ENCODE data around the gene DAAM1.

DAAM1 gene

DNA sequence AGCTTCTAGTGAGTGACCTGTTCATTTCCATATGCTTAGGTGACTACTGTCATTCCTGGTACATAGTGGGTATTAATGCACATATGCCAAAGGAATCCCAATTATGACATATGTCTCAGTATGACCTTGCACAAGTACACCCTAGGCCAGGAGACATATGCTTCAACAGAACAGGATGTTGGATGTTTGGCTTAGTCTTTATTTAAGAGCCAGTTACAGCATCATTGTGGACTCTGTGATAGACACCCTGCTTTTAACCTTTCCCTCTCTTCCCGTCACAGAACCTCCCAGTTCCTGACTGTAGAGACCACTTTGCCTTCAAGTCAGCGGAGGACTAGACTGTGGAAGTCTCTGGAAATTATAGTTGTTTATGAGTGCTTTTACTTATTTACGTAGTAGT lies 72.9 kb downstream of the DAAM1 start:
- DNase-seq, result peak; percentile 37

DNA sequence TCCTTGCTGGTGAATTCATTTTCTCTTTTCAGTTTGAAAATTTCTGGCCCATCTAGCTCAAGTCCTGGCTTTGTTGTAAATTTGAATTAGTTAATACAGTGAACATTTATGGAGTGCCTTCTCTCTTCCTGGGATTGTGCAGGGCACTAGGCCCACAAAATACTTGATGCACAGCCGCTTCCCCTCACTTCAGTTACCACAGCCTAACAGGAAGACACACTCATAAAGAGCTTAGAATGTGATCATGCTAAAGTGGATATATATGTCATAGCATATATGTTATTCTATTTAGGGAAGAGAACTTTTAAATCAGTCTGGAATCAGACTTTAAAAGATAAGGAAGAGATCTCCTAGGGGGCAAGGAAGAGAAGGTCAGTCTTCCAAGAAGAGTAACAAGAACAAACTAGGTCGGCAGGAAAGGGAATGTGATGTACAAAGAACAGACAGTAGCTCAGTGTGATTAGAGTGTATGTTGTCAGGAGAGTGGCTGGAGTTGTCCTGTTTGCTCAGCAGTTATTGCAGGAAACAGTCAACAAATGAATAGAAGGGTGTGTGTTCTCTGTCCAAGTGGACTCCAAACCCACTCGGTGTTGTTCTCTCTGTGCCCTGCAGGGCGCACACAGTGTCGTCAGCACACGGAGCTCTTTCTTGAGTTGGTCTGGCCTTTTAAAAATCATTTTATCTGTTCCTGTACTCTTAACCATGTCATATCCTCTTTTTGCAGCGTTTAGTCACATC lies 74.4 kb downstream of the DAAM1 start:
- peak; percentile 87 for DNase-seq

DNA sequence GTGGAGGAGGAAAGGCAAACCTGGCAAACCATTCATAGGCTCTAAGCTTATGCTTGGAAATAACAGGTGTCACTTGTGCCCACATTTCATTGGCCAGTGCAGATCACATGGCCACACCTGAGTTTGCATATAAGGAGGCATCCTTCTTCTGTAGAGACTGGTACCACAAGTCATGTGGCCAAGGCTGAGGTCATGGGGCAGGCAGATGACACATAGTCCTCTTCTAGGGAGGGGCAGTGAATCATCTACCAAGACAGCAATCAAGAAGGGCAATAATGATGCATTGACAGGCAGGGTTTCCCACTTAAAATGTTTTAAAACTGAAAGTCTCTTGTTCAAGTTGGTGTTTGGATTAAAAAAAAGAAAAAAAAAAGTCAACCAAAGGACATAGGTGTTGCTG lies 77.3 kb downstream of the DAAM1 start:
- DNase-seq, result peak; percentile 10

DNA sequence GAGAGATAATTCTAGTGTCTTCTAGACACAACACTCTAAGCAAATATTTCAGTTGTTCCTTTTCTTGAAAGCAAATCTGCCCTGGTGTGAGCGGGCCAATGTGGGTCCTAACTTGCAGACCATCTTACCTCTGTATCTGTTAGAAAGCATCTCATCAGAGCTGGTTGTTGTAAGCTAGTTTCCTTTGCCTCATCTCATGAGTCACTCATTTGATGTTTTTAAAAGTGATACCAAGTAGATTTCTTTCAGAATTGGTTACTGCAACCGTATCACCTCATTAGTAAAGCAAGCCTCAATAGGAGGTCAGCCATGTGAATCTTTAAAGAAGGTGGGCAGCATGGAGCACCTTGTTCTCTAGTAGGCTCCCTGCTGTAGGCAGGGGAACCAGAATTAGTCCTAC lies 78.6 kb downstream of the DAAM1 start:
- DNase-seq, result no peak

DNA sequence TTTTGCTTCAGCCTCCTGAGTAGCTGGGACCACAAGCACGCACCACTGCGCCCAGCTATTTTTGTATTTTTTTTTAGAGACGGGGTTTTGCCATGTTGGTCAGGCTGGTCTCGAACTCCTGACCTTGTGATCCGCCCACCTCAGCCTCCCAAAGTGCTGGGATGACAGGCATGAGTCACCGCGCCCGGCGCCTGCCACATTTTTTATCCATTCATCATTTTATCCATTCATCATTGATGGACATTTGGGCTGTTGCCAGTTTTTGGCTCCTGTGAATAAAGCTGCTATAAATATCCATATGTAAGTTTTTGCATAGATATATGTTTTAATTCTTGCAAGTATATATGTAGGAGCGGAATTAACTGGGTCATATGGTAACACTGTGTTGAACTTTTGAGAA lies 79.5 kb downstream of the DAAM1 start:
- no peak for DNase-seq

DNA sequence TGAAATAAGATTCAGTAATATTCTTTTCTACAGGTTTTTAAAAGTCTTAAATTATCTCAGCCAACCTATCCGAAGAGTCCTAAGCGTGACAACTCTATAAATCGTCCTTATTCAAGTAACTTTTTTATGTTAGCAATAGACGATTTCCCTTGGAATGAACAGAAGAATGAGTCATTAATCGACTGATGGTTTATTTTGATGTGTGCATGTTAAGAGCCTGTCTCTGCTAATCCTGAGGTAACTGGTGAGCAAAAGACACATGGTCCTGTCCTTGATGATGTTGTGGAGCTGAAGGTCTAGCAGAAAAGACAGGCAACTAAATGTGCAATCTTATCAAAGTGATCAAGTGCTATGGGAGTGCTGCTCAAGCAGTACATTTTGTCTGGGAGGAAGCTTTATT lies 80.4 kb downstream of the DAAM1 start:
- no peak for DNase-seq

DNA sequence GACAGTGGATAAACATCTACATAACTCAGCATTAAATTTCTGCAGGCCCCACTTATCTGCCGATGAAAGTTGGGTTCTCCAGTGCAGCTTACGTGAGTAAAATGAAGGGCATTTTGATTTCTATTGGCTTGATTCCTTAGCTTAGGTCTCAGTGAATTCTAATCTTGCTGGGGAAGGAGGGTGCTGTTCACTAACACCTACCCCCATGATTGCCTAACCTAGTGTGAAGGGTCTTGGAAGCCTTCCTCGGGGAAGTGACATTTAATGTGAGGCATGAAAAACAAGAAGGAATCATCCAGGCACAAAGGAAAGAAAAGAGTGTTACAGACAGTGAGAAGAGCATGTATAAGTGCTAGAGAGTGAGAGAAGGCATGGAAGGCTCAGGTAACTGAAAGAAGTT lies 81.0 kb downstream of the DAAM1 start:
- DNase-seq, result no peak

DNA sequence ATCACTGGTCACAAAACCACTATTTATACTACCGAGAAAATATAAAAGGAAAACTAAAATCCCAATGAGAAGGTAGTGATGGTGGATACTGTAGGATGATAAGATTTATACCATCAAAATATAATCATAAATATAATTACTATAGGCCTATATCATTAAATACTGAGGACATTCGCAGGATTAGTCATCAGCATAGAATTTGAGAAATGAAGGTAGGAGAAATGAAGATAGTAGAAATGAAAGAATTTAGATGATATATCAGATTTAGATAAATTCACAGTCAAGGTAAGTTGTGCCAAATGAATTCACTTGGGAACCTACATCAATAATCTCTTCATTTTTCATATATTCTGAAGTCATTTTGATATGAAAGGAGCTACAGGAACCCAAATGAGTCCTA lies 82.8 kb downstream of the DAAM1 start:
- DNase-seq, result no peak

DNA sequence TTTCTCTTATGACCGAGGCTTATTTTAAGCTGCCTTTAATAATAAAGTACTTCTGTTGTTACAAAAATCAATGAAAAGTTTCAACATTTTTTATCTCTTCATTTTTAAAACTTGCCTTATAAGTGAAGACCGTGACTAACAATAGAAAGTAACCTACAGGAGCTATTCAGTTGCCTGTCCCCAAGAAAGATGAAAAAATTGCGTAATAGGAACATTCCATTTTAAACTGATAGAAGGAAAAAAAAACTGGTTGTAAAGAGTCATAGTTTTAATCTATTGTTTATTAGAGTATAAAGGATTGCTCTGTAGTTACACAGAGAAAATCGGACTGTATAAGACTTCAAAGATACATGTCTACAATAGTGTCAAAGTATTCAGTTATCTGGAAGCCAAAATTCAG lies 83.3 kb downstream of the DAAM1 start:
- no peak for DNase-seq

DNA sequence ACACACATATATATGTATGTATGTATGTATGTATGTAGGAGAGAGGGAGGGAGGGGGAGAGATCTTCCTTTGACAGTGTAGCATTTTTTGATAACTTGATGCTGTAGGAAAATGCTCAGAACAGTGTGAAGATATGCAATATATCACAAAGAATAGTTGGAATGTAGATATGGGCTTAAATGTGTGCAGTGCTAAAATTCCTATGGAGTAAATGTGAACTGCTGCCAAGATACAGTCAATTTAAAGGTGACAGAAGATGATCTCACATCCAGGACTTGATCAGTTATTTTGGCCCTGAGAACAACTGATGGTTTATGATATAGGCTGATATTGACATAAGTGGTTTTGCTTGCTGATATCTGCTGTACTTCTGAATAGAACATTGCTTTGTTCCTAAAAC lies 84.2 kb downstream of the DAAM1 start:
- no peak for DNase-seq

DNA sequence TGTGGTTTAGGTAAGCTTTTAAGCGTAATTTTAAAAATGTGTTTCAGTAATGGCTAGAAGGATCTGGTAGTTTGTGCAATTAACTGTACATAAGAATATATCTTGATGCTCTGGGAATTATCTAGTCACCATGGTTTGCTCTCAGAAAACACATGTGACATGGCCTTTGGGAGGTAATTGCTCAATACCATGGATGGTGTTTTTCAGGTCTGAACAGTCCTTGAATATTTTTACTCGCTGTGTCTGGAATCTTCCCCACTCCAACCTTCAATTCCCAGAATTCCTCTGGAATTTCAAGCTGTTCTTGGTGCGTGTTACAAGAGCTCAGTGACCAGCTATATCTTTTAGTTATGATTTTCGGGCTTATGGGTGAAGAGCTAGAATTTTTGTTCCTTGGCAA lies 85.3 kb downstream of the DAAM1 start:
- DNase-seq, result no peak

DNA sequence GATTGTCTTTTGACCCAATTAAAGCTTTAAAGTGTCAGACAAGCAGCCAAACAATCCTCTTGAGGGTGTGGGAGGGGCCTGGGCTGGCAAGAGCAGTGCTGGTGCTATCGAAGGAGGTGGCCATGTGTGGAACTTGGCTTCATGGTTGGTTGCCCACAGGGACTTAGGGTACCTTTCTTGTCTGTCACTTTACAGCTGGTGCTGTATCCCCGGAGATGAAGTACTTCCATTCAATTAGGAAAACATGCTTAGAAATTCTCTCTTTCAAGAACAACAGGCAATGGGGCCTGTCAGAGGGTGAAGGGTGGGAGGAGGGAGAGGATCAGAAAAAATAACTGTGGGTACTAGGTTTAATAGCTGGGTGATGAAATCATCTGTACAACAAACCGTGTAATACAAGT lies 86.5 kb downstream of the DAAM1 start:
- DNase-seq, result peak; percentile 3

DNA sequence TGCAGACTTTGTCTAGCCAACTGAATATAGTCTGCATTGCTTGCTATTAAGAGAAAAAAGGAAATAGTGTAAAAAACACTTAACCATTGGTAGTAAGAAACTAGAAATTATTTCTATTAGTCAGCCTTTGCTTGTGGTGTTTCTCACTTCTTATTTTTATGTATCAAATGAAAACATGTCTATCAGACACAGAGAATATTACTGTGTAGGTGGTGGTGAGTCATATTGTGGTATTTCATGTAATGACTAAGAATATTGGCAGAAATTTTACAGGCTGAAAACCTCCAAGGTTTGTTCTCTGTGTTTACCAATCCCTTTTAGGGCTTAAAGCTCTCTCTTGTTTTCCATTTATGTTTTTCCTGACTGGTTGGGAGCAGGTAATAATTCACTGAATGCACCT lies 87.2 kb downstream of the DAAM1 start:
- peak; percentile 58 for DNase-seq

DNA sequence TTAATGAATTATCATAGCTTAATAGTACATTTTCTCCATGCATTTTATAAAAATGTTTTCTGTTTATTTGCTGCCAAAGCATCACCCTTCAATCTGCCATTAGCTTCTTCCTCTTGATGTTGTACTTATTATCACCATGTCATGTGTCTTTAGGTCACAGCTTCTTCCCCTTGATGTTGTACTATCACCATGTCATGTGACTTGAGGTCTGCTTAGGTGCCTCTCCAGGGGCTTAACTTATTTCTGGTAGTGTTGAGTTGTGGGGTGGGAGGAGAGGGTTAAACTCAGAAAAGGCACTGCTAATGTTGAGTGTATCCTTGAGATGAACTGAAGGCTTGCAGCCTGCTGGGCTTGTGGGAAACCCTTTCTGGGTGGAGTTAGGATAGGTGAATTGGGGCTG lies 87.8 kb downstream of the DAAM1 start:
- no peak for DNase-seq

DNA sequence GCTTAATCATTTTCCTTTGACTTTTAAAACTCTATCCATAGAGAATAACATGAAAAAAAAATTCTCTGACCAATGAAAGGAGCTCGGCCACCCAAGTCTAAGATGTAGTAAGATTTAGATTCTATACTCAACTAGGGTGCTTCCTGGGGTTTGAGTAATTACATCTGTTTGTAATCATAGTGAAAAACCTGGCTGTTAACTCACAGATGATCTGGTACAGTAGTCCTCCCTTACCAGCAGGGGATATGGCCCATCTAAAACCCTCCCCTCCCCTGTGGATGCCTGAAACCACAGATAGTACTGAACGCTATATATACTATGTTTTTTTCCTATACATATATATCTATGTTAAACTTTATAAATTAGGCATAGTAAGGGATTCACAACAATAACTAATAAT lies 89.2 kb downstream of the DAAM1 start:
- DNase-seq, result no peak

DNA sequence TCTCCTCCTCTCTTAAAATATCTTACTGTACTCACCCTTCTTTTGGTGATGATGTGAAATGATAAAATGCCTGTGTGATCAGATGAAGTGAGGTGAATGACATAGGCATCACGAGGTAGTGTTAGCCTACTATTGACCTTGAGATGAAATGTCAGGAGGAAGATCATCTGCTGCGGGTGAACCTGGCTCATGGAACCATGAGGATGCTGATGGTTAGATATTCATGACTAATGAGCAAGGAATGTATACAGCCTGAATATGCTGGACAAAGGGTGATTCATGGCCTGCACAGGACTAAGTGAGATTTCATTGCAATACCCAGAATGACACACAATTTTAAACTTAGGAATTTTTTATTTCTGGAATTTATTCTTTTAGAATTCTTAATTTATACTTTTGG lies 89.6 kb downstream of the DAAM1 start:
- peak; percentile 46 for DNase-seq

DNA sequence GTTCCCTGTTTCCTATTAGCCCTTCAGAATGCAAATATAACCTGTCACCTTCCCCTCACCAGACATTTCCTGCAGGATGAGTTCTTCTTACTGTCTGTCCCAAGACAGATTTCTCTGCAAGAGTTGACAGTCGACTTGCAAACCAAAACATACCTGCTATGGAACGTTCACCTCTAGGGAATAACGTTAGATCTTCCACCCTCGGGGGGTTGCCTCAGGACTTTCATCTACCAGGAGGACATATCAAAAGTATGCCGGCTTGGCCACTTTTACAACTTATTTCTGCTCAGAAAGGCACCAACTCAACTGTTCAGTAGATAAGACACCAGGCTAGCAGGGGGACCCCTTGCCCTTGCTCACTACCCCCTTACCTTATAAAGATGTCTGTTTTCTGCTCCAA lies 92.5 kb downstream of the DAAM1 start:
- DNase-seq, result no peak

DNA sequence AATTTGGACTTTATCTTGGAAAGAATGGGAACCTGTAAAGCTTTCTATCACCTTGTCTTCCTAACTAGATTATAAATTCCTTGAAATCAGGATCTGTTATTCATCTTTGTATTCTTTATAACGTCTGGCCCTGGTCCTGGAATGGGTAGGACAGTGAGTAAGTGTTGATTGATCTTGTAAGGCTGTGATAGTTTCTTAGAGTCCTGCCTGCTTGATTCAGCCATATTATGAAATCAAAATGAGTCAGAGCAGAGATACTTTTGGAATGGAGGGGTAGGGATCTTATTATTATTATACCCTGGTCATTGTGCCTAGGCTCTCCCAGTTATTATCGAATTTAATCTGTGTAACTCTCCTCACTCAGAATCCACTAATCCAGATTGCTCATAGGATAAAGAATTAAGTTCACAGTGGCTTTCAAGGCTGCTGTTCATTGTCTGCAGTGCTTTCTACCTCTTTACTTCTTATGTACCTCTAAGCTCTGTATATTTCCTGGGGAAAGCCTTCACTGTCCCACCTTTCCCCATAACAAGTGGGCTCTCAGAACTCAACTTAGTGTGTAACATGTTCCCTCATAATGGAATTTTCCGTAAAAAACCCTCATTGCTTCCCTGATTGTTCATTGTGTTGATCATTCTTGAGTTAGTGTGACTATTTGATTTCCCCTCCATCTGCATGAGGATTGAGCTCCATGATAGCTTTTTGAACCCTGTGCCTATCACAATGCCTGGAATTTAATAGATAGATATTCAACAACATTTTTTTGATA lies 93.3 kb downstream of the DAAM1 start:
- DNase-seq, result no peak

DNA sequence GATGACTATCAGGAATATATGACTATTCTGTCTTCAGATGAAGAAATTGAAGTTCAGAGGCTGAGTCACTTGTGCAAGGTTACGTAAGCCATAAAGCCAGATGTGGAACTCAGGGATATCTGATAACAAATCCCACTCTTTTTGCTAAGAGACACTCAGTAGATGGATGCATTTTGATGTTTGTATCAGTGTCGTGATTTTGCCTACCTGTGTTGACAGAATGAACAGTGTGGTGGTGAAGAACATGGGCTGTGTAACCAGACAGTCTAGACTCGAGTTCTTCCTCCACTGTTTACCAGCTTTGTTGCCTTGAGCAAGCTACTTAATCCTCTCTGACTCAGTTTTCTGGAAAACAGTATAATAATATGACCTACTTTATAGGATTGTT lies 93.9 kb downstream of the DAAM1 start:
- no peak for DNase-seq

DNA sequence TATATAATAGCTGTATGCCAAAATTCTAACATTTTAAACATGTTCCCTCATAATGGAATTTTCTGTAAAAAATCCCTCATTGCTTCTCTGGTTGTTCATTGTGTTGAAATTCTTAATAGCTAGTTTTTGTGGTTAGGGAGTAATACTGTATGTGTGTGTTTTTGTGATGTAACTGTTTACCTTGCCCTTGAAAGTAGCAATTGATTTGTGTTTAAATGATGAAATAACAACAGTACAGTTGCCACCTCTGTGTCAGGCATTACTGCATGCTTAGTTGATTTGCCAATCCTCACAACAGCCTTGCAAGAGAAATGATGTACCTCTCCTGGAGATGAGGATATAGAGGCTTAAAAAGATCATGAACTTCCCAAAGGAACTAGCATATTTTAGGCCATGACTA lies 94.9 kb downstream of the DAAM1 start:
- peak; percentile 54 for DNase-seq

DNA sequence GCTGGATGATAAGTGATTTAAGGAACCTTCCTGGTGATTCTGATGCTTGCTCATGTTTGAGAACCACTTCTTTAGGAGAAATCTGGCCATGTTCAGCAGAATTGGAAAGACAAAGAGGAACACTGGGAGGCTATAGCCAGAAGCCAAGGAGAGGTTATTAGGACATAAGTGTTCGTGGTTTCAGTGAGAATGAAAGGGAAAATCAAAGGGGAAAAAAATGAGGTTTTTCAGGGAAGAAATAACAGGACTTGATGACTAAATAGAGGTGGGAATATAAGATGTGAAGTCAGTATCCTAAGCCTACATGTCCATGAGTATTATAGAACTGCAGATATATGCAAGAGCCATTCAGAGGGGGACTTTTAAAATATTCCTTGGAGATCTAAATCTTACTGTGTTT lies 95.6 kb downstream of the DAAM1 start:
- no peak for DNase-seq

DNA sequence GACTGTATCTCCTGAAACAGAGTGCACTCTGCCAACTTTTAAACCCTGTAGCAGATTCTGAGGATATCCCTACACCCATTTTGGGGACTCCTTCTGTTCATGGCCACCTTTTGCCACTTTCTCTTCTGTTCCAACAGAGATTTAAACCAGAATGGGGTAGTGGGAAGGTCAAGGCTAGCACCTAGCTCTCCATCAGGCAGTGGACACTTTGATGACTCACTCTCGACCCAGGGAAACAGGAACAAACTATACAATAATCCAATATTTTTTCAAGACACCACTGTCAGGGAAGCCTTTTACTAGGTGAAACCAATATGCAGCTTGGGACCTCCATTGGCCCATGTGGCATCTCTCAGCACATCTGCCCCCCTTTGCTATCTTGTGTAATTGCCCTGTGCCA lies 103.6 kb downstream of the DAAM1 start:
- DNase-seq, result peak; percentile 12

DNA sequence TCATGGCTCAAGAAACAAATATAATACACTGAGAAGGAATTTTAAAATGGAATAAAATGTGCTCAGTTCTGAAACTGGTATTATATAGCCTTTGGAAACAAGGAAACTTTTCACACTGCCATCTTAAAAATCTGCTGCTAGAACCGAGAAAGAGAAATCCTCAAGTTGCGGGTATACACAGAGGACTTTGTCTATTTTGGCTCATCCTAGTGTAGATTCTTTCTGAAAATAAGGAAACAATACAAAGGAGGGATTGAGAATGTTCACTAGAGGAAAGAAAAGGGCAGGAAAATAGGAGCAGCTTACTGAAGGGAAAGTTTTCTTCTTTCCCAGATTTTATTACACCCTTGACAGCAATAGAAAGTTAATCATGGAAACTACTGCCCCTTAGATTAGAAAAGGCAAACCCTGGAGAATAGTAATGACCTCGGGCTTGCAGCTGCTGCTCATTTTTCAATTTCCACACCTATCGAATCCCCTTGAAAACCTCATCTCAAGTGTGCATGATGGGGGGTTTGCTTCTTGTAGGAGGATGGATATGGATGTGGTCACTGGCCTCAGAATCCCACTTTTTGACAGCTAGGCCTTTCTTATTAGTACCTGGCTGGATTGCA lies 104.6 kb downstream of the DAAM1 start:
- DNase-seq, result no peak

DNA sequence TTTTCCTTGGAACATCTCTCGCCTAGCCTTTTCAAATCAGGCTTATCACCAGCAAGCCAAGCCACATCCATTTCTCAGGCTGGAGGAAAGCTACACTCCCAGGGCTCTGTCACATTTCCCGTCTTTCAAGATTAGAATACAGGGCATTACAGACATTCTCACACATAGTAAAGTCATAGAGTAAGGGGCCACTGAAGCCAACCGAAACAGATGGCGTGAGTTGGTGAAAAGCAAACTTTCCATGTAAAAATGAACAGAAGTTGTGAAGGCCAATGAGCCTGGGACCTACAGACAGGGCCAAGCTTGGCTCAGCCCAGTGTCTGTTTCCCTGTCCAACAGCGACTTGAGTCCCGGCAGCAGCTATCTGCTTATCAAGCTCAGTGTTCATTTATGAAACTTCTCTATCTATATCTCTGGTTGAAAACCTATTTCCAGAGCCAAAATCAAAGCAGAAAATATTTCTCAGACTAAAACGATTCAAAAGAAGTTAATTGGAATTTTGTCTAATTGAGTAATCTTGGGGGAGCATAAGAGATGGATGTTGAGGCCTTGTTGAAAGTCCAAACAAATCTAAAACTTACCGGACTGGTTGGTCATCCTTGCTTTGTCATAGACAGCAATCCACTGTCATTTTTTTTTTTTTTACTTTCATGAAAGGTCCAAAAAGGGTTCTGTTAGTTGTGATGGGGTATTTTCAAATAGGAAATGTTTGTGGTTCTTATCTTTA lies 105.6 kb downstream of the DAAM1 start:
- DNase-seq, result no peak

All from DMS53 (cell line).